Mesothelial cell of epicardium (in vitro differentiated cells): Measurements from ENCODE around the gene PRR29. TPM values are rescaled to one million over a fixed set of nuclear protein-coding genes. Genes with fewer than 3 reads are reported as not detected.
"Not testable (repeated sequence)": the region's sequence is repeated elsewhere in the genome, so short reads cannot be mapped to it uniquely, and the experiment has no call there.

Experiments used
- DNase-seq, 2 experiments: peaks; one replicate each; pipeline ENCODE4 v3.0.0; 2021; ENCODE audit warnings: low spot score in 2 of 2; ENCODE audit not compliant: unreplicated experiment in 2 of 2
- H3K27ac Mint-ChIP-seq: 2 replicates; pipeline ENCODE4 v1.8.0; 2021; ENCODE audit warnings: mixed read lengths
- H3K27me3 Mint-ChIP-seq: 2 replicates; pipeline ENCODE4 v1.8.0; 2021; ENCODE audit warnings: low read depth, mixed read lengths
- H3K36me3 Mint-ChIP-seq: 2 replicates; pipeline ENCODE4 v1.8.0; 2021; ENCODE audit warnings: mixed read lengths
- H3K4me1 Mint-ChIP-seq: 2 replicates; pipeline ENCODE4 v1.8.0; 2021; ENCODE audit warnings: mixed read lengths
- H3K4me3 Mint-ChIP-seq: 2 replicates; pipeline ENCODE4 v1.8.0; 2021; ENCODE audit warnings: mild to moderate bottlenecking, moderate library complexity, mixed read lengths
- H3K9me3 Mint-ChIP-seq: 2 replicates; pipeline ENCODE4 v1.8.0; 2021; ENCODE audit warnings: mixed read lengths
- total RNA-seq: library from RNA; stranded (reverse); gene quantifications from 3 replicates; pipeline ENCODE4 v1.2.1, GENCODE V29; 2021
- TF ChIP-seq, protein P1 (sequence below): fragments of 200-600 bp; sonication (generic); IDR thresholded peaks from one replicate; pipeline ENCODE4 v1.5.0; 2021; ENCODE audit warnings: antibody characterized with exemption; ENCODE audit not compliant: unreplicated experiment

The PRR29 gene
- total RNA-seq, 1 donor from 2014 or later, result 2.0 TPM

- Mint-ChIP-seq H3K27me3 (peaks cover 9% of the 10 kb centered on the region), H3K27ac (no peak overlapping the region), H3K4me1 (peaks cover 9% of the 10 kb centered on the region), H3K36me3 (no peaks in the 10 kb centered on the region), H3K4me3 (no peak overlapping the region), H3K9me3 (peaks cover 5% of the 10 kb centered on the region)
- DNase-seq, result no peak
- TF ChIP-seq, protein P1, sequence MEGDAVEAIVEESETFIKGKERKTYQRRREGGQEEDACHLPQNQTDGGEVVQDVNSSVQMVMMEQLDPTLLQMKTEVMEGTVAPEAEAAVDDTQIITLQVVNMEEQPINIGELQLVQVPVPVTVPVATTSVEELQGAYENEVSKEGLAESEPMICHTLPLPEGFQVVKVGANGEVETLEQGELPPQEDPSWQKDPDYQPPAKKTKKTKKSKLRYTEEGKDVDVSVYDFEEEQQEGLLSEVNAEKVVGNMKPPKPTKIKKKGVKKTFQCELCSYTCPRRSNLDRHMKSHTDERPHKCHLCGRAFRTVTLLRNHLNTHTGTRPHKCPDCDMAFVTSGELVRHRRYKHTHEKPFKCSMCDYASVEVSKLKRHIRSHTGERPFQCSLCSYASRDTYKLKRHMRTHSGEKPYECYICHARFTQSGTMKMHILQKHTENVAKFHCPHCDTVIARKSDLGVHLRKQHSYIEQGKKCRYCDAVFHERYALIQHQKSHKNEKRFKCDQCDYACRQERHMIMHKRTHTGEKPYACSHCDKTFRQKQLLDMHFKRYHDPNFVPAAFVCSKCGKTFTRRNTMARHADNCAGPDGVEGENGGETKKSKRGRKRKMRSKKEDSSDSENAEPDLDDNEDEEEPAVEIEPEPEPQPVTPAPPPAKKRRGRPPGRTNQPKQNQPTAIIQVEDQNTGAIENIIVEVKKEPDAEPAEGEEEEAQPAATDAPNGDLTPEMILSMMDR, result no peak
Observed at GRCh38 chr17:64009571-64010402, 11.6 kb downstream of the PRR29 start.

- DNase-seq, result no peak
- TF ChIP-seq, protein P1, result no peak
Observed at GRCh38 chr17:64015447-64015846, 17.3 kb downstream of the PRR29 start.

GRCh38 chr17:64016231-64016784 lies 18.2 kb downstream of the PRR29 start:
- TF ChIP-seq, protein P1, result no peak
- DNase-seq, result no peak
- H3K9me3 Mint-ChIP-seq, result peaks cover 5% of the 10 kb centered on the region

More at GRCh38 chr17:64015447-64015846, 17.3 kb downstream of the PRR29 start:
- no peaks in the 10 kb centered on the region for H3K36me3 Mint-ChIP-seq
- no peaks in the 10 kb centered on the region for H3K4me1 Mint-ChIP-seq
- H3K27ac Mint-ChIP-seq, result no peak overlapping the region
- H3K27me3 Mint-ChIP-seq, result peaks cover 14% of the 10 kb centered on the region
- no peak overlapping the region for H3K4me3 Mint-ChIP-seq
- H3K9me3 Mint-ChIP-seq, result peaks cover 5% of the 10 kb centered on the region

DNA sequence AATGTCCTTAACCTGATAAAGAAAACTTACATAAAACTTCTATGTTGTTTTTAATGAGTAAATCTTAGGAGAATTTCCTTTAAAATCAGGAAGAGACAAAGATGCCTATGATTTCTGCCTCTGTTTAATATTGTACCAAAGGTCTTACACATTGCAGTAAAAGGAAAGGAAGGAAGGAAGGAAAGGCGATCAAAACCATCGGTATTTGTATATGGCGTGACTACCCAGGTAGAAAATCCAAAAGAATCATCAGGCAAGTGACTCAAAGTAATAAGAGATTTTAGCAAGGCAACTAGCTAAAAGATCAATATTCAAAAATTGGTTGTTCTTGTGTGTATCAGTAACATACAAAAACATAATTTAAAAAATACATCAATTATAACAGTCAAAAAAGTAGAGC lies 18.8 kb downstream of the PRR29 start:
- no peaks in the 10 kb centered on the region for H3K4me1 Mint-ChIP-seq
- no peak for DNase-seq
- no peak overlapping the region for H3K4me3 Mint-ChIP-seq
- H3K27me3 Mint-ChIP-seq, result peaks cover 11% of the 10 kb centered on the region
- no peaks in the 10 kb centered on the region for H3K36me3 Mint-ChIP-seq
- H3K9me3 Mint-ChIP-seq, result peaks cover 5% of the 10 kb centered on the region
- no peak overlapping the region for H3K27ac Mint-ChIP-seq
- TF ChIP-seq, protein P1, result no peak

More at GRCh38 chr17:64016231-64016784, 18.2 kb downstream of the PRR29 start:
- no peaks in the 10 kb centered on the region for H3K4me1 Mint-ChIP-seq
- peaks cover 14% of the 10 kb centered on the region for H3K27me3 Mint-ChIP-seq
- H3K36me3 Mint-ChIP-seq, result no peaks in the 10 kb centered on the region
- no peak overlapping the region for H3K27ac Mint-ChIP-seq
- no peak overlapping the region for H3K4me3 Mint-ChIP-seq

DNA sequence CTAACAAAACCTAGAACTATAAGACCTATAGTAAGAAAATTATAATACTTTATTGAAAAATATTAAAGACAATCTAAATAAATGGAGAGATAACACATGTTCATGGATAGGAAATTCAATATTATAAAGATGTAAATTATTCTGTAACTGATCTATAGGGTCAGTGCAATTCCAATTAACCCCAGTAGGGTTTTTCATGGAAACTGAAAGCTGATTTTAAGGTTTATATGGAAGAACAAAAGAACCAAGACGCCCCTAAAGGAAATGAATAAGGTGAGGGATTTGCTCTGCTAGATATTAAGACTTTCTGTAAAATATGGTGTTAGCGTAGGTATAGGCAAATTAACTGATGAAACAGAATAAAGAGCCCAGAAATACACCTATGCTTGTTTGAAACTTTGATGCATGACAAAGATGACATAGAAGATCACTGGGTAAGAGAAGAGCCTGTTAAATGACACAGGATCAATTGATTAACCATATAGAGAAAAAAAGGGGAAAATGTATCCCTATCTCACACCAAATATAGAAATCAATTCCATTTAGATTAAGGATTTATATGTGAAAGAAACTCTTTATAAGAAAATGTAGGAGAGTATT lies 19.3 kb downstream of the PRR29 start:
- no peaks in the 10 kb centered on the region for H3K4me1 Mint-ChIP-seq
- DNase-seq, result no peak
- no peak overlapping the region for H3K27ac Mint-ChIP-seq
- H3K4me3 Mint-ChIP-seq, result no peak overlapping the region
- peaks cover 10% of the 10 kb centered on the region for H3K27me3 Mint-ChIP-seq
- TF ChIP-seq, protein P1, result peak; percentile 74
- peaks cover 5% of the 10 kb centered on the region for H3K9me3 Mint-ChIP-seq
- H3K36me3 Mint-ChIP-seq, result no peaks in the 10 kb centered on the region

DNA sequence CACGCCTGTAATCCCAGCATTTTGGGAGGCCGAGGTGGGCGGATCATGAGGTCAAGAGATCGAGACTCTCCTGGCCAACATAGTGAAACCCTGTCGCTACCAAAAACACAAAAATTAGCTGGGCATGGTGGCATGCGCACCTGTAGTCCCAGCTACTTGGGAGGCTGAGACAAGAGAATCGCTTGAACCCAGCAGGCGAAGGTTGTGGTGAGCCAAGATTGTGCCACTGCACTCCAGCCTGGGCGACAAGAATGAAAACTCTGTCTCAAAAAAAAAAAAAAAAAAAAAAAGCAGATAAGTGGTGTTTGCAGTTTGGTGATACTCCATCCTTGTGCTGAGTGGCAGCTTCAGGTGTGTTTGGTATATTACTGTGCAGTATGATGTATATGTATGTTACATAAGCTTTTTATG lies 21.4 kb downstream of the PRR29 start:
- peak in 1 of 2 experiments; percentile 5 for DNase-seq
- H3K4me3 Mint-ChIP-seq, H3K36me3 Mint-ChIP-seq, H3K9me3 Mint-ChIP-seq, H3K27ac Mint-ChIP-seq, H3K4me1 Mint-ChIP-seq, H3K27me3 Mint-ChIP-seq: not testable (repeated sequence)
